Activated CD4-positive, CD25-positive, alpha-beta regulatory T cell treated with anti-CD3 and anti-CD28 coated beads, Interleukin-2, amount 50 U/mL, for 24 hours (primary cell): ENCODE results near the gene PICK1.

Source experiments
- ATAC-seq, 2 donors: fragments of 150-1000 bp; cut with Tn5 transposase; one replicate each; pipeline ENCODE4 v1.10.0; 2021; ENCODE audit warnings: mild to moderate bottlenecking in 1 of 2, moderate library complexity in 1 of 2

Gene PICK1

GRCh38 chr22:38056969-38057891 lies at the start of gene PICK1:
PICK1 (plus strand) TSS chr22:38057404; CDS start chr22:38057810, 406 bp downstream.
- peak; percentile 81 to 84 for ATAC-seq

- ATAC-seq, result no peak
Observed at GRCh38 chr22:38009000-38009806, 48.0 kb upstream of the PICK1 start.

- ATAC-seq, result no peak
Observed at GRCh38 chr22:38012604-38013072, 44.6 kb upstream of the PICK1 start.

GRCh38 chr22:38014083-38014482 lies 43.1 kb upstream of the PICK1 start:
- ATAC-seq, result no peak

- ATAC-seq, result no peak
Observed at GRCh38 chr22:38016182-38017151, 40.7 kb upstream of the PICK1 start.

- no peak for ATAC-seq
Observed at GRCh38 chr22:38017272-38017920, 39.8 kb upstream of the PICK1 start.

GRCh38 chr22:38017939-38018885 lies 39.0 kb upstream of the PICK1 start:
- no peak for ATAC-seq

- no peak for ATAC-seq
Observed at GRCh38 chr22:38018938-38019827, 38.0 kb upstream of the PICK1 start.

GRCh38 chr22:38021206-38021605 lies 36.0 kb upstream of the PICK1 start:
- no peak for ATAC-seq

GRCh38 chr22:38023045-38023444 lies 34.2 kb upstream of the PICK1 start:
- no peak for ATAC-seq

- no peak for ATAC-seq
Observed at GRCh38 chr22:38025514-38025913, 31.7 kb upstream of the PICK1 start.

GRCh38 chr22:38026130-38027111 lies 30.8 kb upstream of the PICK1 start:
- no peak for ATAC-seq

- no peak for ATAC-seq
Observed at GRCh38 chr22:38027487-38027886, 29.7 kb upstream of the PICK1 start.

GRCh38 chr22:38028344-38029130 lies 28.7 kb upstream of the PICK1 start:
- no peak for ATAC-seq

- ATAC-seq, result no peak
Observed at GRCh38 chr22:38029370-38029769, 27.8 kb upstream of the PICK1 start.

- ATAC-seq, result no peak
Observed at GRCh38 chr22:38029901-38030300, 27.3 kb upstream of the PICK1 start.
